Right hindlimb (tissue), 1 donor: ENCODE data around the gene PLEKHH3.

ENCODE experiments used
- DNase-seq: peaks from one replicate; pipeline ENCODE4 v3.0.0-alpha.2; 2018

Gene PLEKHH3, protein sequence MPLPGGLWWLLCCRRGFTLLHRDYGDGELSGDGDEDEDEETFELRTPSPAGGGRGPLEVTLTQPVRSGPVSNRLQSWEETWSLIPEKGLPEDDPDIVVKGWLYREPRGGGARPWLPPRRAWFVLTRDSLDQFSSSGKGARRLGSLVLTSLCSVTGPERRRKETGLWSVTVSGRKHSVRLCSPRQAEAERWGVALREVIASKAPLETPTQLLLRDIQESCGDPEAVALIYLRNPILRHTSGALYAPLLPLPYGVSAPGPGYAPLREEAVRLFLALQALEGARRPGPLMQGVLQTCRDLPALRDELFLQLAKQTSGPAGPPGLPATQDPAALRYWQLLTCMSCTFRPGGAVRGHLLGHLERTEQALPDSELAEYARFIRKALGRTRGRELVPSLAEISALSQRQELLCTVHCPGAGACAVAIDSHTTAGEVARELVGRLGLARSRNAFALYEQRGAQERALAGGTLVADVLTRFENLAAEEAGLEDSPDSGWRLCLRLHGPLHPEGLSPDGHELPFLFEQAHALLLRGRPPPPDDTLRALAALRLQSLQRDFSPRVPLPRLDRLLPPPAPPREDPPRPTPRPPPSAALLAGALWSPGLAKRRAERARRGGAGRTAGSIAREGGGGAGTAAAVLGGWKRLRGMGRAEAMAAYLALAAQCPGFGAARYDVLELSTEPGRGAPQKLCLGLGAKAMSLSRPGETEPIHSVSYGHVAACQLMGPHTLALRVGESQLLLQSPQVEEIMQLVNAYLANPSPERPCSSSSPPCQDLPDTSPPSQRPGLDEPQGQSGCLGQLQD

DNA sequence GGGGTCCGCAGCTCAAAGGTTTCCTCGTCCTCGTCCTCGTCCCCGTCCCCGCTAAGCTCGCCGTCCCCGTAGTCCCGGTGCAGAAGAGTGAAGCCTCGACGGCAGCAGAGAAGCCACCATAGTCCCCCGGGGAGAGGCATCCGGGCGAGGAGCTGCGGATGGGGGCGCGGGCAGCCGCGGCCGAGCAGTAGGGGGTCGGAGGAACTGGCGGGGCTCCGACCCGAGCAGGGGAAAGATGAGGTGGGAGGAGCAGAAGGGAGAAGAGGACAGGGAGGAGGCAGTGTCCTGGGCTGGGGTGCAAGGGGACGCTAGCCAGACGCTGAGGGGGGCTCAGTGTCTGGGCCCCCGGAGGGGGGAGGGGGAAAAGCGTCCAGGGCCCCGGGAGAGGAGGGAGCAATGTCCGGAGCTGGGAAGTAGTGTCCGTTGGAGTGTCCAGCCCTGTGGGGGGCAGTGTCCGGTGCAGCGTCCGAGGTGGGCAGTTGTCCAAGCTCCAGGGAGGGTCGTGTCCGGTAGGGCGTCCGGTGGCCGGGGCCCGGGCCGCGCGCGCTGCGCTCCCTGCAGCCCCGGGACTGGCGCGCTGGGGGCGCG is at the start of gene PLEKHH3:
TSS of gene PLEKHH3 (minus strand) at position 571 of the 588 bp plus-strand sequence. CDS start at position 140, 431 bp downstream.
- no peak for DNase-seq

DNA sequence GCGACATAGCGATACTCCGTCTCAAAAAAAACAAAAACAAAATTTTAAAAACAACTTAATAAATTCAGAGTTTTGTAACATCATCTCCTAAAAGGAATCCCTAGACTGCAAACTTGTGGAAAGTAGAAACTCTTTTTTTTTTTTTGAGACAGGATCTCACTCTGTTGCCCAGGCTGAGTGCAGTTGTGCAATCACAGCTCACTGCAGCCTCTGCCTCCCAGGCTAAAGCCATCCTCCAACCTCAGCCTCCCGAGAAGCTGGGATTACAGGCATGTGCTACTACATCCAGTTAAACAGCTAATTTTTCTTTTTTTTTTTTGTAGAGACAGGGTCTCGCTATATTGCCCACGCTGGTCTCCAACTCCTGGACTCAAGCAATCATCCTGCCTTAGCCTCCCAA is 48.3 kb upstream of the PLEKHH3 start:
- no peak for DNase-seq

DNA sequence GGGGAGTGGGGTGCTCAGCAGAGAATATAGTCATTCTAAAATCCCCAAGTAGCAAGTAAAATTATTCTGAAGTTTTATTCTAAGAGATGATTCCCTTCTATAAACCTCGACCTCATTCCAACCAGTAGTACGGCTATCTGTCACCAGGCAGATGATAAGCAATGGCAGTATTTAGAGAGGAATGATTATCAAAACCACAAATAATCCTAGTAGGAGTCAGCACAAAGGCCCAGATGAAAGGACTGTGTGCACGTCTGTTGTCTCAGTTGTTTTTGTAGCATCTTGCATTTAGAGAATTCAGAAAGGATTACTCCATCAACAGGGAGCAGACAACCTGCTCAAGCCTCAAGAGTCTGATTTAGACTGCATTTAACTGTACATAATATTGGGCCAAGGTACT is 46.8 kb upstream of the PLEKHH3 start:
- no peak for DNase-seq

DNA sequence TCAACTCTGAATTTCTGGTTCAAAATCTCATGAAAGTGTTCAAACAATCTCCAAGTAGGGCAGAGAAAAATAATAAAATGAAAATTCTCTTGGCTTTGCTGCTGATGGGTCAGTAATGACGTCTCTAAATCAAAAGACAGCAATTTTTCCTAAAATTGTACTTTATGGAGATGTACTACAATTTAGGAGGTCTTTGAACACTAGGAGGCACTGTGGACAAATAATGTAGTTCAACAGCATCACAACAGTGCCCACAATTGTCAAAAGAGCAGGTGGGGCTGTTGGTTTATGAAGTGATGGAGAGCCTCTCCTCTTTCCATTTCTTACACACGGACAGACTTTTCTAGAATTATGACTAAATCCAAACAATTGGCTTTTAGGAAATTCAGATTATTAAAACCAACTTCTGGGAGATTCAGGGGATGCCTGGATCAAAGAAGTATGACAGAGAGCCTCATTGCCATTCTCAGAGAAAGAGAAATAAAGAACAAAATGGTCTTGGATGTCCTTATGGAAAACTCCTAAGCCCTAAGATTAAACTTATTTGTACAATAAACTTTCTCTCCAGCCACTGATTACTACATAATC is 44.3 kb upstream of the PLEKHH3 start:
- no peak for DNase-seq

DNA sequence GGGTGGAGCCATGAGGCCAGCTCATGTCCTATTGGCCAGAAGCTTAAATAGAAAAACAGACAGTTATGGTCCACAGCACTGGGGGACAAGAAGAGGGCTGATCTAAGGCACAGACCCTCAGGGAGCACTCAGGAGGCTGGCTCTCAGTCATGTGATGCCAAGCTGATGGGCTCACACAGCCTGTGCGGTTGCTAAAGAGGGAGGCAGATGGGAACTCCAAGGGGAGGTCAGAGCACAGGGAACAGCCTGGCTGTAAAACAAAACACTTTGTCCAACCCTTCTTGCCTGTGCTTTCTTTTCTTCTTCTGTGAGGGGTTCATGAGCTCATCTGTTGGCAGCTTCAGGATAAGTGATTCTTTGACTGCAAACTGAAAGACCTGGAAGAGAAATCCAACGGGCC is 32.8 kb upstream of the PLEKHH3 start:
- no peak for DNase-seq

DNA sequence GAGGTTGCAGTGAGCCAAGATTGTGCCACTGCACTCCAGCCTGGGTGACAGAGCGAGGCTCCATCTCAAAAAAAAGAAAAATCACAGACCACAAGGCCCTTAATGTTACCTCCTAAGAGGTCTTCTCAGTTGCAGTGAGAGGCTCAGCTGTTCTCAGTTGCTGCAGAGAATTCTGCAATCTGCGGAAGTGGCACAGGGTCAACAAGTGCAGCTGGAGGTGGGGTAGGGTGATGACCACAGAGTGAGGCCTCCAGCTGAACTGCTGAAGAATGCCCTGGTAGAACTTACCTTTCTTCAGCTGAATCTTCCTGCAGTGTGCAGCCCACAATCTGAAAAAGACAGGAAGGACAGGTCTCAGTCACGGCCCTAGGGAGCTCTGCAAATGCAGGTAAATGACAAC is 31.8 kb upstream of the PLEKHH3 start:
- DNase-seq: no peak

DNA sequence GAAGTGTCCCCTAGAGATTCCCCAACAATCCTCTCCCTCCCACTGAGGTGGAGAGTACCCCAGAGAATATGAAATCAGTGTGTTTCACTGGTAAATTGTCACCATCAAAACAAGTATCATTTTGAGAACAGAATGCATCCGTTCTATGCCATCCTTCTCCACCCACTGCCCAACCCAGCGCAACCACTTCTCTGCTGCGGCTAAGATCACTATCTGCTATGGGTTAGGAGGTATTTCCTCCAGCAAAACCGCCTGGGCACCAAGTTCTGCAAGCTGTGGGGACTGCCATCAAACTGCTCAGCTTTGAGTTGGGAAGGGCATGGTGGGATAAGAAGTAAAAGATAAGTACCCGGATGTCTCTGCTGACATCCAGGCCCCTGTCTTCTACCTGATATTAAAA is 29.9 kb upstream of the PLEKHH3 start:
- DNase-seq: no peak

DNA sequence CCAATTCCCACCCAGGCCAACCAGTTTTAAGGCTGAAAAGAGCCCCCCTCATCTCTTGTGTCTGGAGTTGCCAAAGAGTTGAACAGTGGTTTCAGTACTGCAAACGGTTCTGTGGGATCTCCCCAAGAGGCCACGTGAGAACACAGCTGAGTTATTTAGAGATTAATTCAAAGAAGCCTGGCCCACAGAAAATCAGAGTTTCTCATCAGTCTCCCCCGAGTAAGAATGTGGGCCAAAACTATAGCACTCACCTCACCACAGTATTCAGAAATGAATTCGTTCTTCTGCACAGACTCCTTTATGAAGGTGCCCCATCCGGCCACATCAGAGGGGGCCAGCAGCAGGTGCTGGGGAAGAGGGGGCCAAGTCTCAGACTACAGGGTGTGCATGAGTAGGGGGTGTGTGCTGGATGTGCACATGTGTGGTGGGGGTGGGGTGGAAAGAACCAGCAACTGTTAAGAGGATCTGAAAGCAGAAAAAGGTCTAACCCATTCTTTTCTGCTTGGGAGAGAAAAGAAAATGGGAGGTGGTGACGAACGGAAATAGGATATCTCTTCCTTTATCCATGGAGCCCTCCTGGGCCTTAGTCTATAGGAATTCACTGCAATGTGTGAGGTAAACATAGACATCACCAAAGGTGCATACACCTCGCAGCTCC is 28.2 kb upstream of the PLEKHH3 start:
- no peak for DNase-seq

DNA sequence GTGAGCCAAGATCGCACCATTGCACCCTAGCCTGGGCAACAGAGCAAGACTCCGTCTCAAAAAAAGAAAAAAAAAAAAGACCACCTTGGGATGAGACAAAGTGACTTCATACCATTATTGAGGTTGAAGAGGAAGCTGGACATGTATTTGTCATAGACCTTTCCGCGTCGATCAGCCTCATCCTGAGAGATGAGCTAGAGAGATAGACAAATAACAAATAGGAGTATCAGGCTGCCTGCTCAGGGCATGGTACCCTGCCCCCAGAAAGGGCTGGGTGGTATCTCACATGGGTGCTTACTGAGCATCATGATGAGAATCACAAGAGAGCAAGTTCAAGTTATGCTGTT is 27.7 kb upstream of the PLEKHH3 start:
- DNase-seq: no peak

DNA sequence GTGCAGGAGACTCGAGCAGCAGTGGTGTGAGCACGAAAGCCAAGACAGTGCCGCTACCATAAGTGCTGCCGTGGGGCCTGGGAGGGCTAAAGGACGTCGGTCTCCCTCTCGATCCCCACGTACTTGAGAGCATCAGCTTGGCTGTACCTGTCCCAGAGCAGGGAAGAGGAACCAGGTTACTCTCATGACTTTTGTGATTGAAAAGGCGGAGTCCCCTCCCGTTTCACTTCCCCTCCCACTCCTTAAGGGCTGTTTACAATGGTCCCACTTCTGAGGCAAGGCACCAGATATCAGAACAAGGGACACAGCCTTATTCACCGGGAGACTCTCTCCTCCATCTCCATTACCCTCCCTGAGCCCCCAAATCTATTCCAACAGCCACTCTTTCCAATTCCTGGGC is 25.7 kb upstream of the PLEKHH3 start:
- no peak for DNase-seq

DNA sequence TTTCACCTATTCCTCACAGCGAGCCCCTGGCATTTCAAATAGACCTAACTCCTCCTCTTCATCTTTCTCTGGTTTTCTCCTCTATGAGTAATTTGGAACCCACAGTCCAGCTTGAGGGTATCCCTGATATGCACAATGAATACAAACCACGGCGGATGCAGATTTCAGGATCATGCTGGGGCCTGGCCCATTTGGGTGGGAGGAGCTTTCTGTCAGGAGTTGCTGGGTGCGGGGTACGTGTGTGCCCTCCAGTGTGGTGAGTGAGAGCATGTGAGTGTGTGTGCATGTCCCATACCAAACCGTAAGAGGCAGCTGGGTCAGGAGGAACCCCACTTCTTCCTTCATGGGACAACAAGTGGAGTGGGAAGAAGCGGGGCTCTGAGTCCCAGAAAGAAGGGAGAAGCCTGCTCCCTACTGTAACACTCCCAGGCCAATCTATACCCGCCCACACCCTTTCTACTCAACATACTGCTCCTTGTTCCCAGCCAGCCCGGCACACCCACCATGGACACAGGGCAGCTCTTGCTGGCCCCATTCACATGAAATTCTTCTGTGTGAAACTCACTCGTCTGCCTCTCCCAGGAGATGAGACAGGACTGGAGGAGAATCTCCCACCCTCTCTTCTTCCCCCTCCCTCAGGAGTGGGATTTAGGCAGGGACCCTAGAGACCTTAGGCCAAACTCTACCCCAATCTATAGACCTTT is 23.9 kb upstream of the PLEKHH3 start:
- no peak for DNase-seq

DNA sequence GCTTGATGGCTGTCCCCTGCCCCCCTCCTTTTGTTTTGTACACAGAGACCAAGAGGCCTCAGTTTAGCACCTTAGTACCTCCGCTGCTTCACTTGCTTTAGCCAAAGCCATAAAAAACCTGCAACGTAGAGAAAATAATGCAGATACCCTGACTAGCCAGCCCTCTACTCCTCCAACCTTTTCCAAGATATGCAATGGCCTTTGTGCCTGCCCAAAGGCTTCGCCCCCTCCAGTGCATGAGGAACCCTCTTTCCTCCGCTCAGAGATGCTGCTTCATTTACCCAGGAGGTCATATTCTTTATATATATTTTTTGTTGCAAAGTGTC is 22.6 kb upstream of the PLEKHH3 start:
- DNase-seq: no peak

DNA sequence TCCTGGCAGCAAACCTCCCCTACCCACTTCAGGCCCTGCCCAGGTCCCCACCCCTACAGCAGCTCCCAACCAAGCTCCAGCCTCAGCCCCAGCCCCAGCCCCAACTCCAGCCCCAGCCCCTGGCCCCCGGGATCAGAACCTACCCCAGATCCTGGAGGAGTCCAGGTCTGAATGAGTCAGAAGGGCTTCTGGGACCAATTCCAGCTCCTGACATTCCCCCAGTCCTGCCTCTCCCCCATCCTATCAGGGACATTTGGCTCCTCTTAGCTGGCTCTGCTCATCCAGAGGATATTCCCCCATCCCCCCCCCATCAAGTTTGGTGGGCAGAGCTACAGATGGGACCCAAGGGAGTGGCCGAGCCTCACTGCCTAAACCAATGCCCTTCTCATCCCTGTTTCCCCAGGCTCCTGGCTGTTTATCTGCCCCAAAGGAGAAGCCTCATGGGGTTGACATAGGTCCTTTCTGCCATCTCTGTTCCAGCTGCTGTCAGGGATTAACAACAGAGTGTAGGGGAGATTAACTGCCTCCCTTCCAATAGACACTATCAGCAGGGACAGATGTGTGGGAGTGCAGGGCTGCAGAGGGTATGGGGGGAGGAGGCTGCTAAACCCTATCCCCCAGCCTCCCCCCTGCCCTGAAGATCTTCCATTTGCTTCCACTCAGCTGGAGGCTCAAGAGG is 22.1 kb upstream of the PLEKHH3 start:
- DNase-seq: no peak

DNA sequence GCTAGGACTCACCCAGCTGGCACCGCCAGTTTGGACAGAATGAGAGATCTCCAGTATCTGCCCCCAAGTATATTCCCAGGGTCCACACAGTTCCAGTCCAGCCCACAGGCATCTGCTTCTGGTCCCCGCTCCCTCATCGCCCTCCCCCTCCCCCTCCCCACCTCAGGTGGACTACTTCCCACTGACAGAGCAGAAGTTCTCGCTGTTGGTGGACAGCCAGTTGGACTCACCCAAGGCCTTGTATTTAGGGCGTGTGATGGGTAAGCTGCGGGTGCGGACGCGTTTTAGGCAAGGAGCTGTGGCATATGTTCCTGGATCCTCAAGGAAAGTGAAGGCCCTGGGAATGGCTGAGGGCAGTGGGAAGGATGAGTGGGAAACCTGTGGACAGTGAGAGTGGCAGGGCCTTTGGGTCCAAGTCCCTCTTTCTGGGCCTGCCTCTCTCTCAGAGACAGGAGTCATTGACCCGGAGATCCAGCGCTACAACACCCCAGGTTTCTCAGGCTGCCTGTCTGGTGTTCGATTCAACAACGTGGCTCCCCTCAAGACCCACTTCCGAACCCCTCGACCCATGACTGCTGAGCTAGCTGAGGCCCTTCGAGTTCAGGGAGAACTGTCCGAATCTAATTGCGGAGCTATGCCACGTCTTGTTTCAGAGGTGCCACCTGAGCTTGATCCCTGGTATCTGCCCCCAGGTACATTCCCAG is 20.5 kb upstream of the PLEKHH3 start:
- no peak for DNase-seq

DNA sequence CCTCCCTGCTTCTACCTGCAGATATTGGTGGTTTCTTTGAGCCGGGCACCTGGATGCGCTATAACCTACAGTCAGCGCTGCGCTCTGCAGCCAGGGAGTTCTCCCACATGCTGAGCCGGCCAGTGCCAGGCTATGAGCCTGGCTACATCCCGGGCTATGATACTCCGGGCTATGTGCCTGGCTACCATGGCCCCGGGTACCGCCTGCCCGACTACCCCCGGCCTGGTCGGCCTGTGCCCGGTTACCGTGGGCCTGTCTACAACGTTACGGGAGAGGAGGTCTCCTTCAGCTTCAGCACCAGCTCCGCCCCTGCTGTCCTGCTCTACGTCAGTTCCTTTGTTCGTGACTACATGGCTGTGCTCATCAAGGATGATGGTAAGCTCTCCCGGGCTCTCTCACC is 18.7 kb upstream of the PLEKHH3 start:
- DNase-seq: no peak

DNA sequence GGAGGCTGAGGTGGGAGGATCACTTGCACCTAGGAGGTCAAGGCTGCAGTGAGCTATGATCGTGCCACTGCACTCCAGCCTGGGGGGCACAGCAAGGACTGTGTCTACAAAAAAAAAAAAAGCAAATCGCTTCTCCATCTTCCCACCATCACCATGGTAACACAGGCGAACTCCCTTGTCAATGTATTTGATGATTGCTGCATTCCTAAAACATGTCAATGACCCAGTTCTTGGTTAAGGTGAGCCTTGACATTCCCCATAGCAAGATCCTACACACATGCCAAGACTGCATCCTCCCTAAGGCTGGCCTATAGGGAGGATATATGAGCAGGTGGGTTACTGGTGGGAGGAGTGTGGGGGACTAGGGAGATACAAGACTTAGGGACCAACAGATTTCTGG is 17.7 kb upstream of the PLEKHH3 start:
- no peak for DNase-seq

DNA sequence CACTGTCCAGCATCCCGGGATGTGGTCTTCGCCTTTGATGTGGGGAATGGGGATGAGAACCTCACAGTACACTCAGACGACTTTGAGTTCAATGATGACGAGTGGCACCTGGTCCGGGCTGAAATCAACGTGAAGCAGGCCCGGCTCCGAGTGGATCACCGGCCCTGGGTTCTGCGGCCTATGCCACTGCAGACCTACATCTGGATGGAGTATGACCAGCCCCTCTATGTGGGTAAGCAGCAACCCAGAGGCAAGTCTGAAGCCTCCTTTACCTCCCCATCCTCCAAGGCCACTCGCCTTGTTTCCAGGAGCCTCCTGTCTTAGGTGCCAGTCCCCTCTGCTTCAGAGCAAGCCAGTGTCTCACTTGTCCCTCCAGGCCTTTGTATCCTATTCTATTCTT is 15.7 kb upstream of the PLEKHH3 start:
- no peak for DNase-seq

DNA sequence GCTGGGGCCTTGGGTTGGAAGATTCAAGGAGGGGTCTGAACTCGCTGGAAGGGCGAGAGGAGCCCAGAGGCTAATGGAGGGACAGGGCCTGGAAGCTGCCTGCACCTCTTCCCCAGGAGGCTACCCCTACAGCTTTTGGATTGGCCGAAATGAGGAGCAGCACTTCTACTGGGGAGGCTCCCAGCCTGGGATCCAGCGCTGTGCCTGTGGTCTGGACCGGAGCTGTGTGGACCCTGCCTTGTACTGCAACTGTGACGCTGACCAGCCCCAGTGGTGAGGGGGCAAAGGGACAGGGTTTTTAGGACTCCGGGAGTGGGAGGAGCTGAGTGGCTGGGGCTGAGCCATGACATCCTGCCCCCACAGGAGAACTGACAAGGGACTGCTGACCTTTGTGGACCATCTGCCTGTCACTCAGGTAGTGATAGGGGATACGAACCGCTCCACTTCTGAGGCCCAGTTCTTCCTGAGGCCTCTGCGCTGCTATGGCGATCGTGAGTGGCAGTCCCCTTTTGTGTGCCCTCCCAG is 14.3 kb upstream of the PLEKHH3 start:
- DNase-seq: no peak

DNA sequence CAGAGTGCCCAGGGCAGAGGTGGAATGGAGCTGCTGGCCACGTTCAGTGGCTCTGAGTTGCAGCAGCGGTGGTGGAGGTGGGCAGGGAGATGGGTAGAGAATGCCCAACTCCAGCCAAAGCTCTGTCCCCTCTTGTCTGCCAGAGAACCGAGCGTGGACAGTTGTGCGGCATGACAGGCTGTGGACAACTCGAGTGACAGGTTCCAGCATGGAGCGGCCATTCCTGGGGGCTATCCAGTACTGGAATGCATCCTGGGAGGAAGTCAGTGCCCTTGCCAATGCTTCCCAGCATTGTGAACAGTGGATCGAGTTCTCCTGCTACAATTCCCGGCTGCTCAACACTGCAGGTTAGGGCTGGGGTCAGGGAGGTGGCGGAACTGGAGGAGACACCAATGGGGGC is 13.8 kb upstream of the PLEKHH3 start:
- no peak for DNase-seq

DNA sequence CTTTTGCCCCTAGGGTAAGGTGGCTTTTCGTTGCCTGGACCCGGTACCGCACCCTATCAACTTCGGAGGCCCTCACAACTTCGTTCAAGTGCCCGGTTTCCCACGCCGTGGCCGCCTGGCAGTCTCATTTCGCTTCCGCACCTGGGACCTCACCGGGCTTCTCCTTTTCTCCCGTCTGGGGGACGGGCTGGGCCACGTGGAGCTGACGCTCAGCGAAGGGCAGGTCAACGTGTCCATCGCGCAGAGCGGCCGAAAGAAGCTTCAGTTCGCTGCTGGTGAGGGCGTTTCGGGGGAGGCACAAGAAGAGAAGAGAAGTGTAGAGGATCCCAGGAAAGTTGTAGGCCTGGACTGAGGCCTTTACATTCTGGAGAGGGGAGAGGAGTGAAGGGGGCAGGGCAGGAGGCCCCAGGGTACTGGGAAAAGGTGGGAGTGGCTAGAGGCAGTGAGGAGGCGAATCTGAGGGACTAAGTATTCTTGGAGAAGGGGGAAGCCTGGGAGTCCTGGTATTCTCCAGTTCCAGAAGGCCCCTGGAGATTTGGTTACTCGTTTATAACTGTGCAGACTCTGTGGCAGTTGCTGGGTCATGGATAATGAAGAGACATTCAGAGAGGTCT is 11.0 kb upstream of the PLEKHH3 start:
- no peak for DNase-seq
